ENCODE data around the gene PKP4. TPM values are rescaled to one million over a fixed set of nuclear protein-coding genes. Genes with fewer than 3 reads are reported as not detected.

The PKP4 gene
- total RNA-seq, 1 experiment from 2014 or later: 52.0 TPM

DNA sequence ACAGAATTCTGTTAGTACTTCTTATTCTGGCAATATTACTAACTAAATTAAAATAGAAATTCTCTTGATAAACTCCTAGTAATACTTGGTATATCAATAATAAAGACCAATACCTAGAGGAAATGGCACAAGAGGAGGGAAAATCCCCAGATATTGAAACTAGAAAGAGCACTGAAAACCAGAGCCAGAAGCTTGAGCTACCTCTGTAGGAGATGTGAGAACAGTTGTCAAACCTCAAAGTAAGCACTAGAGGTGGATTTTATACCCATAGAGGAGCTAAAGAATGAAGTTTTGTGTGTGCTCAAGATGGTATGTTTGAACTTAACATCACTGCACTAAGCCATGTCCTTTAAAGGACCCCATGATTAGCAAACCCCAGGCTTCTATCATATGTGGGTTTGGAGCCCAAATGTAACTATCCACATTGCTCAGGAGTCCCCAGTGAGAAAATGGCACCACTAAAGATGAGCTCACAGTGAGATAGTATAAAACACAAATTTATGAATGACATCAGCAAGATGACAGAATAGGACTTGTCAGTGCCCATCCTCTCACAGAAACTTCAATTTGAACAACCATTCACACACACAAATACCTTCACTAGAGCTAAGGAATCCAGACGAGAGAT is 122.1 kb downstream of the PKP4 start:
- no CpG with 5 or more reads among the region's 1 CpG for WGBS (ENCODE audit: extremely low coverage, insufficient read length, low lambda C conversion rate)

More for the DNA sequence above, 122.1 kb downstream of the PKP4 start:
- Mint-ChIP-seq H3K9me3 (no peaks in the 10 kb centered on the region), H3K4me3 (no peak overlapping the region), H3K27me3 (ENCODE audit: low read depth) (no peaks in the 10 kb centered on the region), H3K36me3 (ENCODE audit: insufficient read depth in 1 of 3, low read depth in 3 of 3) (0 out of 7 replicates have a peak, but pooled peaks cover 0 to 2% (median 0%) of the 10 kb centered on the region in 3 experiments), H3K4me1 (no peaks in the 10 kb centered on the region), H3K27ac (no peak overlapping the region)
- Histone ChIP-seq H3K79me1 (ENCODE audit: insufficient read depth, low read depth, low read length, poor library complexity, severe bottlenecking) (no peaks in the 10 kb centered on the region), H4K91ac (ENCODE audit: insufficient read length, low read depth, low read length) (no peak overlapping the region), H2AK5ac (ENCODE audit: insufficient read length, low read length) (no peak overlapping the region), H3K23me2 (ENCODE audit: insufficient read length, low read depth, low read length, poor library complexity, severe bottlenecking) (no peaks in the 10 kb centered on the region), H2BK15ac (ENCODE audit: low read depth, low read length) (no peak overlapping the region), H3K9ac (ENCODE audit: extremely low read depth, insufficient read length, low read length) (no peak overlapping the region), H3K4me2 (ENCODE audit: insufficient read depth, insufficient read length, low read length) (no peak overlapping the region), H2AFZ (ENCODE audit: low read length) (no peak overlapping the region), H2BK20ac (ENCODE audit: low read depth, low read length, poor library complexity, severe bottlenecking) (no peak overlapping the region), H3K4me1 (ENCODE audit: insufficient read depth, low read length) (no peaks in the 10 kb centered on the region), H4K5ac (ENCODE audit: insufficient read length, low read depth, low read length) (no peak overlapping the region), H3K18ac (ENCODE audit: insufficient read length, low read depth, low read length) (no peak overlapping the region), H3K56ac (ENCODE audit: insufficient read length, low read depth, low read length) (no peak overlapping the region), H3K9me3 (ENCODE audit: control insufficient read depth, low read depth, low read length) (no peaks in the 10 kb centered on the region), H3K27me3 (ENCODE audit: insufficient read depth, low read length) (no peaks in the 10 kb centered on the region), H3K27ac (ENCODE audit: insufficient read length, low read depth, low read length) (no peak overlapping the region), H4K8ac (replicated peaks; ENCODE audit: insufficient read length, low read depth, low read length) (no peak overlapping the region), H2BK5ac (ENCODE audit: insufficient read length, low read length) (no peak overlapping the region), H3K14ac (ENCODE audit: insufficient read depth, low read length) (no peak overlapping the region), H3T11ph (ENCODE audit: low read length) (no peak overlapping the region), H4K20me1 (ENCODE audit: control insufficient read depth, insufficient read depth, insufficient read length) (no peaks in the 10 kb centered on the region), H3K79me2 (ENCODE audit: insufficient read depth, low read length) (0 out of 2 replicates have a peak, but pooled peaks cover 2% of the 10 kb centered on the region), H3K23ac (ENCODE audit: insufficient read length, low read depth, low read length) (no peak overlapping the region), H3K4ac (ENCODE audit: low read depth, low read length) (no peak overlapping the region), H2BK120ac (ENCODE audit: low read depth, low read length, poor library complexity, severe bottlenecking) (no peak overlapping the region), H2BK12ac (ENCODE audit: insufficient read length, low read depth, low read length) (no peak overlapping the region)
- no peak for DNase-seq
- TF ChIP-seq, protein P1, sequence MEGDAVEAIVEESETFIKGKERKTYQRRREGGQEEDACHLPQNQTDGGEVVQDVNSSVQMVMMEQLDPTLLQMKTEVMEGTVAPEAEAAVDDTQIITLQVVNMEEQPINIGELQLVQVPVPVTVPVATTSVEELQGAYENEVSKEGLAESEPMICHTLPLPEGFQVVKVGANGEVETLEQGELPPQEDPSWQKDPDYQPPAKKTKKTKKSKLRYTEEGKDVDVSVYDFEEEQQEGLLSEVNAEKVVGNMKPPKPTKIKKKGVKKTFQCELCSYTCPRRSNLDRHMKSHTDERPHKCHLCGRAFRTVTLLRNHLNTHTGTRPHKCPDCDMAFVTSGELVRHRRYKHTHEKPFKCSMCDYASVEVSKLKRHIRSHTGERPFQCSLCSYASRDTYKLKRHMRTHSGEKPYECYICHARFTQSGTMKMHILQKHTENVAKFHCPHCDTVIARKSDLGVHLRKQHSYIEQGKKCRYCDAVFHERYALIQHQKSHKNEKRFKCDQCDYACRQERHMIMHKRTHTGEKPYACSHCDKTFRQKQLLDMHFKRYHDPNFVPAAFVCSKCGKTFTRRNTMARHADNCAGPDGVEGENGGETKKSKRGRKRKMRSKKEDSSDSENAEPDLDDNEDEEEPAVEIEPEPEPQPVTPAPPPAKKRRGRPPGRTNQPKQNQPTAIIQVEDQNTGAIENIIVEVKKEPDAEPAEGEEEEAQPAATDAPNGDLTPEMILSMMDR (conservative IDR thresholded peaks at IDR 0.05): no peak
